Left ventricle myocardium inferior (tissue), 1 donor: ENCODE measurements around the gene MPZ. TPM values are rescaled to one million over a fixed set of nuclear protein-coding genes. Genes with fewer than 3 reads are reported as not detected.

ENCODE experiments used
- DNase-seq: peaks from one replicate; pipeline ENCODE4 v3.0.0-alpha.2; 2020
- H3K27ac ChIP-seq: fragments of 200-600 bp; replicated peaks from 2 replicates; pipeline ENCODE4 v1.8.0; 2021
- H3K27me3 ChIP-seq: fragments of 200-600 bp; 2 replicates; pipeline ENCODE4 v1.8.0; 2021; ENCODE audit warnings: low read depth
- H3K36me3 ChIP-seq: fragments of 200-600 bp; 2 replicates; pipeline ENCODE4 v1.8.0; 2021
- H3K4me1 ChIP-seq: fragments of 200-600 bp; 2 replicates; pipeline ENCODE4 v1.8.0; 2021
- H3K4me3 ChIP-seq: fragments of 200-600 bp; 2 replicates; pipeline ENCODE4 v1.8.0; 2021; ENCODE audit warnings: mild to moderate bottlenecking, moderate library complexity
- H3K9me3 ChIP-seq: fragments of 200-600 bp; replicated peaks from 2 replicates; pipeline ENCODE4 v1.8.0; 2021
- CTCF ChIP-seq: fragments of 200-600 bp; IDR thresholded peaks from 2 replicates; pipeline ENCODE4 v1.8.0; 2021; ENCODE audit warnings: antibody characterized with exemption, mild to moderate bottlenecking, borderline replicate concordance
- intact Hi-C: fragments of 100-400 bp; cut with micrococcal nuclease; formaldehyde crosslinking; loops from one replicate; pipeline ENCODE4 v1.11.0; 2022
- total RNA-seq: library from RNA; stranded (reverse); fragmentation: NEBNext Ultra II Directional; extraction: Animal tissue kit (Norgen Biotek cat#: 25700); gene quantifications from one replicate; pipeline ENCODE4 v1.2.1, GENCODE V29; 2021
- donor health status: DM: no; HTN: yes; CAD: no; lungs with severe emphysema.

MPZ gene
- total RNA-seq, 1 donor from 2014 or later: 3.5 TPM

- no peaks in the 10 kb centered on the region for H3K27me3 ChIP-seq
- no peak overlapping the region for H3K4me3 ChIP-seq
- intact Hi-C loops: no loop called here
- no peak for DNase-seq
- no peak overlapping the region for H3K27ac ChIP-seq
- H3K4me1 ChIP-seq: peaks cover 3% of the 10 kb centered on the region
- no peak for TF ChIP-seq CTCF
- no peaks in the 10 kb centered on the region for H3K36me3 ChIP-seq
- no peaks in the 10 kb centered on the region for H3K9me3 ChIP-seq
These were observed 12.4 kb downstream of the MPZ start for GRCh38 chr1:161297415-161297814.

DNA sequence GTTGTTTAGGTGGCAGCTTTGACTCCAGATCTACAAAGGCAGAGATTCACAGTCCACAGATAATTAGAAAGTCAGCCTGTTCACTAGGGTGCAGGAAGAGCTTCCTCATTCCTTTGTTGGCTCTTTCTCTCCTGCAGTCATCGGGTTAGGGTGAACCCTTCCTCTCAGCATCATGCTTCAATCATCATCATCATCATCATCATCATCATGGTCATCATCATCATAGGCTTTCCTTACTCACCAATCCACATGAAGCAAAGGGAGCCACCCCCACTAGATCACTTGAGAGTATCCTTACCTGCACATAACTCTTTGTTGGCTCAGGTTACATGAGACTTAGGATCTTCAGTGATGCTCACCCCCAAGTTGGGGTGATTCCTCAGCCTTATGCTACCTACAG lies 19.0 kb downstream of the MPZ start:
- Histone ChIP-seq H3K27ac (no peak overlapping the region), H3K4me1 (no peaks in the 10 kb centered on the region), H3K4me3 (no peak overlapping the region), H3K27me3 (peaks cover 4% of the 10 kb centered on the region), H3K9me3 (no peaks in the 10 kb centered on the region), H3K36me3 (no peaks in the 10 kb centered on the region)
- TF ChIP-seq CTCF: no peak
- DNase-seq: no peak
- intact Hi-C loops: no loop called here

DNA sequence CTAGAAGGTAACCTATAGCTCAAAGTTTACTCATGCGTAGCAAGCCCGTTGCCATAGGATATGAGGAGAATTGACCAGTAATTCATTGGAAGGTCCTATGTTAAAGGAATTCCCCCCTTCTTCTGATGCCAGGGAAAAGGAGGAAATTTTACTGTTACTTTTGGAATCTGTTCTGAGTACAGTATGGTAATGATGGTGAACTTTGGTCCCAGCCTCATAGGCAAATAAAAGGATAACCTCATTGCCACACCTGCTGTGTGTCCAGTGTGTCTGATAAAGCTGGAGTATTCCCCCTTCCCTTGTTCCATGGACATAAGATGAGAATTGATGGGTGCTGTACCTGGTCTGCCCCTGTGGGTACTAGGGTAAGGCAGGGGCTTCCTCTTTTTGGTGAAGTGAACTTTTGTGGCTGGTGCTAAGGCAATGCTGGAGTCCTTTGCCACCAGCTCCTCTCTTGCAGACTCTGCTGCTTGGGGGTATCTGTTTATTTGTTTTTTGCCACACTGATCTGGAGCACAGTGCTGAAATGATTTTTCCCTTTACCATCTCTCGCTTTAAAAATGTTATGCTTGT lies 22.2 kb downstream of the MPZ start:
- Histone ChIP-seq H3K36me3 (no peaks in the 10 kb centered on the region), H3K27me3 (peaks cover 4% of the 10 kb centered on the region), H3K27ac (no peak overlapping the region), H3K4me3 (no peak overlapping the region), H3K9me3 (no peaks in the 10 kb centered on the region), H3K4me1 (no peaks in the 10 kb centered on the region)
- no peak for DNase-seq
- no peak for TF ChIP-seq CTCF
- intact Hi-C loops: no loop called here

DNA sequence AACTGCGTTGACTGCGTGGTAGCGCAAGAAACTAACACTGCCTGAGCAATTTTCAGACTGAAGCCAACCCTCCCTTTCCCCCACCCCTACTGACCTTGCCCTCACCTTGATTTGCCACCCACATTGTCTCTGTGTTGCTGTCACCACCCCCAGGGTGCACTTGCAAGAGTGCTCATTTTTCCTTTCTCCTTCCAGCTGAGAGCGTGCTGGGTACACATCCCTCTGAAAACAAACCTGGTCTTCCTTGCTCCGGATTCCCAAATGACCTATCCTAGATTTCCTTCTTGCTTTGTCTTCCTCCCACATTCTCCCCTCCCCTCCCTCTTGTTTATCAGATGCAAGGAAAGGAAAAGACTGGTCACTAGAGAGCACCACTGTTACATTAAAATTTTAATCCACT lies 24.2 kb downstream of the MPZ start:
- no peak for TF ChIP-seq CTCF
- Histone ChIP-seq H3K4me1 (no peaks in the 10 kb centered on the region), H3K4me3 (no peak overlapping the region), H3K9me3 (no peaks in the 10 kb centered on the region), H3K27ac (no peak overlapping the region), H3K27me3 (peaks cover 4% of the 10 kb centered on the region), H3K36me3 (no peaks in the 10 kb centered on the region)
- intact Hi-C loops: no loop called here
- DNase-seq: no peak

DNA sequence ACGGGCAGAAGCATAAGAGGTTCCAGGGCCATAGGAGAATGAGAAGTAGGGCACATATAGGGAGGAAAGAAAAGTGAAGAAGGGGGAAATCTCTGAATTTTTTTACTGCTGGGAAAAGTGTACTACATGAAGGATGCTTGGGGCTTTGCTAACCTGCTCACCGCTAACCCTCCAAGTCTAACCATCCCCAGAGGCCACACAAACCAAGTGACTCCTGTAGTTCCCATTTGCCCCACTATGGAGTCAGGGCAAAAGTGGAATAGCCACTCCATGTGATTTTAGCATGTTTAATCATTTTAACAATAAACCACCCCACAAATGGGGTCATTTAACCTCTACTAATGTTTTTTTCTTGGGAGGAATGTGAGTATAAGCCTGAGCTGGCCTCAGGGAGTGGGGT lies 24.7 kb downstream of the MPZ start:
- no peaks in the 10 kb centered on the region for H3K4me1 ChIP-seq
- peaks cover 4% of the 10 kb centered on the region for H3K27me3 ChIP-seq
- no peak overlapping the region for H3K4me3 ChIP-seq
- intact Hi-C loops: no loop called here
- H3K9me3 ChIP-seq: no peaks in the 10 kb centered on the region
- no peaks in the 10 kb centered on the region for H3K36me3 ChIP-seq
- TF ChIP-seq CTCF: no peak
- DNase-seq: no peak
- no peak overlapping the region for H3K27ac ChIP-seq

GRCh38 chr1:161282991-161283390 lies 26.8 kb downstream of the MPZ start:
- intact Hi-C loops: no loop called here
- no peak for TF ChIP-seq CTCF

More at GRCh38 chr1:161282991-161283390, 26.8 kb downstream of the MPZ start:
- peaks cover 4% of the 10 kb centered on the region for H3K27me3 ChIP-seq
- no peak for DNase-seq
- no peaks in the 10 kb centered on the region for H3K9me3 ChIP-seq
- H3K36me3 ChIP-seq: no peaks in the 10 kb centered on the region
- no peaks in the 10 kb centered on the region for H3K4me1 ChIP-seq
- no peak overlapping the region for H3K27ac ChIP-seq
- no peak overlapping the region for H3K4me3 ChIP-seq
